Hematopoietic multipotent progenitor cell treated with erythropoietin and hydrocortisone succinate and interleukin-3 and kit ligand, for 8 days (in vitro differentiated cells): ENCODE measurements around the gene DNAH7.
"Not testable (repeated sequence)": the region's sequence is repeated elsewhere in the genome, so short reads cannot be mapped to it uniquely, and the experiment has no call there.

Experiments used
- DNase-seq: peaks from one replicate; pipeline ENCODE4 v3.0.0-alpha.2; 2015

The DNAH7 gene

DNA sequence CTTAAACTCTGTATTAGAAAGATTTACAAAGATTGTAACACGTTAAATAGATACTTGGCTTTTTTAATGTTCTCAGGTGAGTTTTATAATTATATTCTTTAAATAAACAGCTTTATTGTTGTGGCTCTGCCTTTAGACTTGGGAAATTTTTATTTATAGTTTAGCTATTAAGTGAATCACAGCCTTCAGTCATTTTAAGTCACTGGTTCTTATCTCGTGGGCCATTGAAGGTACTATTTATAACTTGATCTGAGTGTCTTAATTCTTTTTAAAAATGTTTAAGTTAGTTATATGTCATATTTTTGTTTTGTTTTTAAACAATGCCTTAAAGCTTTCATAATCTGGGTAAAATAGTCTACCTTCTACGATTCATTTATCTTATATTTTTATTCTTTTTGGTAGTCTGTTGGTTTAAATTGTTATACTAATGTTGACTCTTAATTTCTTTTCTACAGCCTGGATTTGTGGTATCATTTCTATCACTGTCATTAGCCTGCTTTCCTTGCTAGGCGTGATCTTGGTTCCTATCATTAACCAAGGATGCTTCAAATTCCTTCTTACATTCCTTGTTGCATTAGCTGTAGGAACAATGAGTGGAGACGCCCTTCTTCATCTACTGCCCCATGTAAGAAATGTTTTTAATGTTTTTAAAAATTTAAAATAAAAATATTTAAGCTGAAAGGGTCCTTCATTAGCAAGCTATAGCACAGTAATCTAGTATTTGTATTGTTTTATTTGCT lies 362.3 kb downstream of the DNAH7 start:
- no peak for DNase-seq

DNA sequence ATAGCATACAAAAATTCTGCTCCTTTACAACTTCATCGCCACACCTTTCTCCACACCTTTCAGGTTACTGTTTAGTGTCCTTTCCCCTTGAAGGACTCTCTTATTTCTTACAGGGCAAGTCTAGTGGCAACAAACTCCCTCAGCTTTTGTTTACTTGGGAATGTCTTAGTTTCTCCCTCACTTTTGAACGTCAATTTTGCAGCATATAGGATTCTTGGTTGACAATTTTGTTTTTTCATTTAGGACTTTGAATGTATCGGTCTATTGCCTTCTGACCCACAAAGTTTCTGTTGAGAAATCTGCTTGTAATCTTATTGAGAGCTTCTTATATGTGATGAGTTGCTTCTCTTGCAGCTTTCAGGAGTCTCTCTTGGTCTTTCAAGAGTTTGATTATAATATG lies 368.2 kb downstream of the DNAH7 start:
- DNase-seq = no peak

DNA sequence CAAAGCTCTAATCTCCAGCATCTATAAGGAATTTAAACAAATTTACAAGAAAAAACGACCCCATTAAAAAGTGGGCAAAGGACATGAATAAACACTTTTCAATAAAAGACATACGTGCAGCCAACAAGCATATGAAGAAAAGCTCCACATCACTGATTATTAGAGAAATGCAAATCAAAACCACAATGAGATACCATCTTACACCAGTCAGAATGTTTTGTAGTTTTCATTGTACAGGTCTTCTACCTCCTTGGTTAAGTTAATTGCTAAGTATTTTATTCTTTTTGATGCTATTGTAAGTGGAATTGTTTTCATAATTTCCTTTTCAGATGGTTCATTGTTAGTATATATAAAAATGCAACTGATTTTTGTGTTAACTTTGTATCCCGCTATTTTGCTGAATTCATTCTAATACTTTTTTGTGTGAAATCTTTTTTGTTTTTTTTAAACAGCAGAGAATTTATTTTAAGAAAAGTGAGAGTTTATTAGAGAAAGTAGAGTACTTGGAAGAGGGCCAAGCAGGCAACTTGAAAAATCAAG lies 370.9 kb downstream of the DNAH7 start:
- no peak for DNase-seq

DNA sequence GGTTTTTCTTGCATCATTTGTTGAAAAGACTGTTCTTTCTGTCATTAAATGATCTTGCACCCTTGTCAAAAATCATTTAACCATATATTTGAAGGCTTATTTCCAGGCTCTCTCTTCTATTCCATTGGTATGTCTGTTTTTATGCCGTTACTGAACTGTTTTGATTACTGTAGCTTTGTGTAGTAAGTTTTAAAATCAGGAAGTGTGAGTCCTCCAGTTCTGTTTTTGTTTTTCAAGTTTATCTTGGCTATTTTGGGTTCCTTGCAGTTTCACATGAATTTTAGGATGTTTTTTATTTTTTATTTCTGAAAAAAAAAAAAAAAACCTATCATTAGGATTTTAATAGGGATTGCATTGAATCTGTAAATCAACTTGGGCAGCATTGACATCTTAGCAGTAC lies 372.6 kb downstream of the DNAH7 start:
- DNase-seq = no peak

DNA sequence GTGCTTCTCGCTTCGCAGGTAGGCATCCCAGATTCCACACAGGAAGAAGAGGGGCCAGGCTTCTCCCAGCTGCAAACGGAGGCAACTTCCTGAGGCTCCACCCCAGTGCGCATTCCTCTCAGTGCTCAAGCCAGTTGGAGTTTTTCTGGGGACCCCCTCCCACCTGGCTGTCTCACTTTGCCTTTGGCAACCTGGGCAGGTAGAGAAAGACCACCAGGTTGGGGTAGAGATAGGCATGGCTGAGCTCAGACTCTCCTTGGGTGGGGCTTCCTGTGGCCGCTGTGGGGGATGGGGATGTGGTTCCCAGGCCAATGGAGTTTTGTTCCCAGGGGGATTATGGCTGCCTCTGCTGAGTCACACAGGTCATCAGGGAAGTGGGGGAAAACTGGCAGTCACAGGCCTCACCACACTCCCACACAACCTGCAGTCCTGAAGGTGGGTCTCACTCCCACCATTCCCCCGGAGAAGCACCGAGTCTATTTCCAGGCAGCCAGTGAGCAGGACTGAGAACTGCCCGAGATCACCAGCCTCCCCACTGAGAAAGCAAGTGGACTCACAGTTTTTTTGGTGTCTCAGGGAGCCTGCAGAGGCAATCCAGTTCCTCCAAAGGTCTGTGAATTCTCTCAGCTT lies 373.5 kb downstream of the DNAH7 start:
- no peak for DNase-seq

DNA sequence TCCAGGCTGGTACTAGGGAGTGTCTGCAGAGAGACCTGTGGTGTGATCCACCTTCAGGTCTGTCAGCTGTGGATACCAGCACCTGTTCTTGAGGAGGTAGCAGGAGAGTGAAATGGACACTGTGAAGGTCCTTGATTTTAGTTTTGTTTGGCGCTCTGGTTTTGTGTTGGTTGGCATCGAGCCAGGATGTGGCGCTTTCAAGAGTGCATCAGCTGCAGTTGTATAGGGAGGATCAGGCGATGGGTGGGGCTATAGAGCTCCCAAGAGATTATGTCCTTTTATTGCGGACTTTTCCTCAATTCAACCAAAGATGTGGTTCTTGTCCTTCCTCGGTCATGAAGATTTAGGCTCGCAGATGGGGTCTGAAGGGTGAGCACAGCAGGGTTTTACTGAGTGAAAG lies 374.1 kb downstream of the DNAH7 start:
- no peak for DNase-seq

DNA sequence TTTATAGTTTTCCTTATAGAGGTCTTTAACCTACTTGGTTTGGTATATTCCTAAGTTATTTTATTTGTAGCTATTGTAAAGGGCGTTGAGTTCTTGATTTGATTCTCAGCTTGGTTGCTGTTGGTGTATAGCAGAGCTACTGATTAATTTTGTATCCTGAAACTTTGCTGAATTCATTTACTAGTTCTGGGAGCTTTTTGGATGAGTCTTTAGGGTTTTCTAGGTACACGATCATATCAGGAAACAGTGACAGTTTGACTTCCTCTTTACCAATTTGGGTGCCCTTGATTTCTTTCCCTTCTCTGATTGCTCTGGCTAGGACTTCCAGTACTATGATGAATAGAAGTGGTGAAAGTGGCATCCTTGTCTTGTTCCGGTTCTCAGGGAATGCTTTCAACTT lies 376.1 kb downstream of the DNAH7 start:
- DNase-seq = not testable (repeated sequence)
